Gastroesophageal sphincter (tissue), 4 donors: Measurements from ENCODE around the gene TFE3. TPM values are rescaled to one million over a fixed set of nuclear protein-coding genes. Genes with fewer than 3 reads are reported as not detected.

Experiments
- ATAC-seq: fragments of 150-250 bp; one replicate; pipeline ENCODE4 v1.9.1; 2016; ENCODE audit warnings: mild to moderate bottlenecking, moderate library complexity
- H3K27ac ChIP-seq, 4 donors: fragments of 200-600 bp; sonication (generic) in 3 of 4; 1 replicate in 3 of 4; 2 replicates in 1 of 4; pipeline ENCODE4 v1.5.1; 2016 to 2019
- H3K27me3 ChIP-seq: fragments of 200-600 bp; sonication (generic); one replicate; pipeline ENCODE4 v1.5.1; 2019
- H3K36me3 ChIP-seq, 2 donors: fragments of 200-600 bp; sonication (generic); one replicate each; pipeline ENCODE4 v1.5.1; 2019; ENCODE audit warnings: control low read depth in 1 of 2
- H3K4me1 ChIP-seq, 3 donors: fragments of 200-600 bp; sonication (generic); 1 replicate in 2 of 3; 2 replicates in 1 of 3; pipeline ENCODE4 v1.5.1; 2016 to 2019; ENCODE audit warnings: control low read depth in 2 of 3
- H3K4me3 ChIP-seq, 2 donors: fragments of 200-600 bp; sonication (generic); one replicate each; pipeline ENCODE4 v1.5.1; 2019; ENCODE audit warnings: mild to moderate bottlenecking in 1 of 2, moderate library complexity in 1 of 2
- H3K9me3 ChIP-seq, 3 donors: fragments of 200-600 bp; sonication (generic); one replicate each; pipeline ENCODE4 v1.5.1; 2017 to 2019; ENCODE audit warnings: control low read depth in 2 of 3
- EP300 ChIP-seq: sonication (generic); formaldehyde crosslinking; IDR thresholded peaks from one replicate; pipeline ENCODE4 v1.6.1; 2017; ENCODE audit warnings: antibody characterized with exemption, mild to moderate bottlenecking
- POLR2A ChIP-seq, 2 donors: fragments of 450-650 bp; IDR thresholded peaks; one replicate each; pipeline ENCODE4 v1.6.1; 2017; ENCODE audit warnings: antibody characterized with exemption in 2 of 2, mild to moderate bottlenecking in 2 of 2, moderate library complexity in 1 of 2
- POLR2AphosphoS5 ChIP-seq: sonication (generic); formaldehyde crosslinking; IDR thresholded peaks from one replicate; pipeline ENCODE4 v1.6.1; 2017; ENCODE audit warnings: antibody characterized with exemption
- WGBS, 2 donors: methylation state at CpG; one replicate each; pipeline ENCODE4 v1.1.5; 2018; ENCODE audit warnings: low coverage in 1 of 2; 5-methylcytosine and 5-hydroxymethylcytosine counted together
- total RNA-seq, 4 donors: library from RNA; depleted of rRNA; stranded (reverse); fragments of >200 nt; gene quantifications; one replicate each; pipeline ENCODE4 v1.1.0, GENCODE V29; 2016
- TF ChIP-seq, protein P1 (sequence below), 4 experiments: fragments of 200-600 bp in 2 of 4; fragments of 450-650 bp in 2 of 4; sonication (generic) in 1 of 4; IDR thresholded peaks; one replicate each; pipeline ENCODE4 v1.5.1; 2017 to 2019; ENCODE audit warnings: antibody characterized with exemption in 4 of 4, mild to moderate bottlenecking in 2 of 4, moderate library complexity in 2 of 4

The TFE3 gene
- total RNA-seq, 4 donors from 2014 or later: 85.8 to 165 (median 107) TPM

DNA sequence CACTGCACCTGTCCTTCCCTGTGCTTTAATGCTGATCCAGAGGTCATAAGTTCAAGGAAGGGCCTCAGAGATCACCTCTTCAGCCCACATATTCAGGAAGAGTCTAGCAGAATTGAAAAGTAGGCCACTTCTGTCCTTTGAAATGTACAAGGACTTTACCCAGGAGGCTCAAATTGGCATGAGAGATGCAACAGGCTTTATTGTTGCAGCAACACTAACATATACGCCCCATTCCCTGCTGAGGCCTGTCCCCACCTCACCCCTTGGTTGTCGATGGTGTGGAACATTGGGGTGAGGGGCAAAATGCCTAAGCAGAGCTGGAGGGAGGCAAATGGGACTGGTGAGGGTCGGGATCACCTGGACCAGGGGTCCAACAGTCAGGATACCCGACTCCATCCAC lies 27.8 kb upstream of the TFE3 start:
- no peaks in the 10 kb centered on the region for H3K27me3 ChIP-seq
- TF ChIP-seq POLR2AphosphoS5 (no peak), EP300 (no peak), POLR2A (IDR thresholded peaks at IDR 0.05) (no peak)
- TF ChIP-seq, protein P1, sequence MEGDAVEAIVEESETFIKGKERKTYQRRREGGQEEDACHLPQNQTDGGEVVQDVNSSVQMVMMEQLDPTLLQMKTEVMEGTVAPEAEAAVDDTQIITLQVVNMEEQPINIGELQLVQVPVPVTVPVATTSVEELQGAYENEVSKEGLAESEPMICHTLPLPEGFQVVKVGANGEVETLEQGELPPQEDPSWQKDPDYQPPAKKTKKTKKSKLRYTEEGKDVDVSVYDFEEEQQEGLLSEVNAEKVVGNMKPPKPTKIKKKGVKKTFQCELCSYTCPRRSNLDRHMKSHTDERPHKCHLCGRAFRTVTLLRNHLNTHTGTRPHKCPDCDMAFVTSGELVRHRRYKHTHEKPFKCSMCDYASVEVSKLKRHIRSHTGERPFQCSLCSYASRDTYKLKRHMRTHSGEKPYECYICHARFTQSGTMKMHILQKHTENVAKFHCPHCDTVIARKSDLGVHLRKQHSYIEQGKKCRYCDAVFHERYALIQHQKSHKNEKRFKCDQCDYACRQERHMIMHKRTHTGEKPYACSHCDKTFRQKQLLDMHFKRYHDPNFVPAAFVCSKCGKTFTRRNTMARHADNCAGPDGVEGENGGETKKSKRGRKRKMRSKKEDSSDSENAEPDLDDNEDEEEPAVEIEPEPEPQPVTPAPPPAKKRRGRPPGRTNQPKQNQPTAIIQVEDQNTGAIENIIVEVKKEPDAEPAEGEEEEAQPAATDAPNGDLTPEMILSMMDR (IDR thresholded peaks at IDR 0.05): no peak
- 81% methylated on average over 2 of the region's 4 CpGs; no CpG with 5 or more reads in 1 of the 2 donors for WGBS, 2 donors
- H3K4me1 ChIP-seq: peaks cover 0 to 24% (median 0%) of the 10 kb centered on the region in 3 donors
- no peak overlapping the region for H3K4me3 ChIP-seq
- peak overlapping the region in 1 of 4 donors; percentile 47 for H3K27ac ChIP-seq
- H3K9me3 ChIP-seq: no peaks in the 10 kb centered on the region
- H3K36me3 ChIP-seq: peaks cover 0 to 25% of the 10 kb centered on the region in 2 donors
- no peak for ATAC-seq

DNA sequence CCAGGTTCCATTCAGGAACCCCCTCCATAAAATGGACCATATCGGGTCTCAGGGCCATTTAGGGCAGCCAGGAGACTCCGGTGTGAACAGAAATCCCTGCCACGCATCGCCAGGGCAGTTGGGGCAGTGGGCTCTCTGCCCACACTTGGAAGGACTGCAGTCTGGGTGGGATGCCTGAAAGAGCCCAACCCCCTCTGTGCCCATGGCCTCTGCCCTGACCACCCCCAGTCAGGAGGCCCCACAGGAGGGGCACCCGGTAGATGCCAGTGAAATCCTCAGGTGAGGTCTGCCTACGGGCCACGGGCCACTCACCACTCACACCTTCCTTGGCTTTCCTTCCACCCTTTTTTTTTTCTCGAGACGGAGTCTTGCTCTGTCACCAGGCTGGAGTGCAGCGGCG lies 25.9 kb upstream of the TFE3 start:
- no peaks in the 10 kb centered on the region for H3K27me3 ChIP-seq
- TF ChIP-seq POLR2A (IDR thresholded peaks at IDR 0.05) (no peak), EP300 (no peak), POLR2AphosphoS5 (no peak)
- TF ChIP-seq, protein P1 (IDR thresholded peaks at IDR 0.05): no peak
- H3K27ac ChIP-seq: no peak overlapping the region
- no peak overlapping the region for H3K4me3 ChIP-seq
- no CpG with 5 or more reads among the region's 11 CpGs for WGBS, 2 donors
- H3K9me3 ChIP-seq: no peaks in the 10 kb centered on the region
- H3K4me1 ChIP-seq: peaks cover 0 to 17% (median 0%) of the 10 kb centered on the region in 3 donors
- ATAC-seq: no peak
- H3K36me3 ChIP-seq: peaks cover 0 to 28% of the 10 kb centered on the region in 2 donors

DNA sequence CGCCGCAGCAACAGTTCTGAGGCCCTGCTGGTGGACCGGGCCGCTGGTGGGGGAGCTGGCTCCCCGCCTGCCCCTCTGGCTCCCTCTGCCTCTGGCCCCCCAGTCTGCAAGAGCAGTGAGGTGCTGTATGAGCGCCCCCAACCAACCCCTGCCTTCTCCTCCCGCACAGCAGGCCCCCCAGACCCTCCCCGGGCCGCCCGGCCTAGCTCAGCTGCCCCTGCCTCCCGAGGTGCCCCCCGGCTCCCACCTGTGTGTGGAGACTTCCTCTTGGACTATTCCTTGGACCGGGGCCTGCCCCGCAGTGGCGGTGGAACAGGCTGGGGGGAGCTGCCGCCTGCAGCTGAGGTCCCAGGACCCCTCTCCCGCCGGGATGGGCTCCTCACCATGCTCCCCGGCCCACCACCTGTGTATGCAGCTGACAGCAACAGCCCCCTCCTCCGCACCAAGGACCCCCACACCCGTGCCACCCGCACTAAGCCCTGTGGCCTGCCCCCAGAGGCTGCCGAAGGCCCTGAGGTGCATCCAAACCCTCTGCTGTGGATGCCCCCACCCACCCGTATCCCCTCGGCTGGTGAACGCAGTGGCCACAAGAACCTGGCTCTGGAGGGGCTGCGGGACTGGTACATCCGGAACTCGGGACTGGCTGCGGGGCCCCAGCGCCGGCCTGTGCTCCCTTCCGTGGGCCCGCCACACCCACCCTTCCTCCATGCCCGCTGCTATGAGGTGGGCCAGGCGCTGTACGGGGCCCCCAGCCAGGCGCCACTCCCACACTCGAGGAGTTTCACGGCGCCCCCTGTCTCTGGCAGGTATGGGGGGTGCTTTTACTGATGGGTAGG lies 24.3 kb upstream of the TFE3 start:
- no CpG with 5 or more reads among the region's 41 CpGs for WGBS, 2 donors

DNA sequence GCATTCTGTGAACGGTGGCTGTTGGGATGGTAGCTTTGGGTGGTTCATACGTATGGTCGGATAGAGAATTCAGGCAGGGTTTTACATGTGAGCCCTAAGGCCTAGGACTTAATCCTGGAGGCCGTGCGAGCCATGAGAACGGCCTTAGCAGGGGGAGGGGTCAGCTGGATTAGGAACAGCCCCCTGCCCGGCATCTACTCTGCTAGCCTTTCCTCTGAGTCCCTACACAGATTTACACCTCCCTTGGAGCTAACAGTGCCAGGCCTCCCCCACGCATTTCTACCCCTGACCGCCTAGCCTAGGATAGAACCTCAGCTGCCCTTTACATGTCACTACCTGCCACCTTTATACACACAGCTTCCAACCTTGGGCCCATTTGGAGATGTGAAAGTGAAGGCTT lies 23.5 kb upstream of the TFE3 start:
- no peak for ATAC-seq
- no peaks in the 10 kb centered on the region for H3K9me3 ChIP-seq
- no peak overlapping the region for H3K27ac ChIP-seq
- H3K27me3 ChIP-seq: no peaks in the 10 kb centered on the region
- no peaks in the 10 kb centered on the region for H3K4me1 ChIP-seq
- 72% methylated on average over 7 of the region's 9 CpGs; no CpG with 5 or more reads in 1 of the 2 donors for WGBS, 2 donors
- peaks cover 0 to 44% of the 10 kb centered on the region in 2 donors for H3K36me3 ChIP-seq
- TF ChIP-seq EP300: no peak
- no peak overlapping the region for H3K4me3 ChIP-seq

More for the DNA sequence above, 24.3 kb upstream of the TFE3 start:
- no peak for TF ChIP-seq EP300
- TF ChIP-seq, protein P1 (IDR thresholded peaks at IDR 0.05): no peak
- no peak for TF ChIP-seq POLR2AphosphoS5
- no peak for TF ChIP-seq POLR2A (IDR thresholded peaks at IDR 0.05)
- ATAC-seq: no peak
- Histone ChIP-seq H3K4me3 (no peak overlapping the region), H3K27me3 (no peaks in the 10 kb centered on the region), H3K27ac (no peak overlapping the region), H3K4me1 (peaks cover 0 to 6% (median 0%) of the 10 kb centered on the region in 3 donors), H3K36me3 (peaks cover 0 to 36% of the 10 kb centered on the region in 2 donors), H3K9me3 (no peaks in the 10 kb centered on the region)

DNA sequence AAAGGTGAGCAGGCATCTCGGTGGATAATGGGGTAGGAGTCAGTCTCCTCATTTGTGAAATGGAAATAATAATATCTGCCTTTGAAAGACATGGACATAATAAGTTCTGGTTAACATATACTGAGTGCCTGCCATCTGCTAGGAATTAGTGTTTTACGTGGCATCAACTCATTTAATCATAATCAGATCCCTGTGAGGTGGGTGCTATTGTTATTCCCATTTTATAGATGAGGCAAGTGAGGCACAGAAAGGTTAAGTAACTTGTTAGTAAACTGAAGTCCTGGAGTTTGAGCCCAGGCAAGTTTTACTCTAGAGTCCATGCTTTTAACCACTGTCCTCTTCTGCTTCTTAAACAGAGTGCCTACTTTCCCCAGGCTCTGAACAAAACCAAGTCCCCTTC lies 23.1 kb upstream of the TFE3 start:
- no peak overlapping the region for H3K27ac ChIP-seq
- WGBS, 2 donors: 73 to 83% methylated on average over 2 of the region's 2 CpGs
- ATAC-seq: no peak
- no peak overlapping the region for H3K4me3 ChIP-seq
- no peaks in the 10 kb centered on the region for H3K27me3 ChIP-seq
- no peaks in the 10 kb centered on the region for H3K4me1 ChIP-seq
- H3K36me3 ChIP-seq: peaks cover 0 to 45% of the 10 kb centered on the region in 2 donors
- TF ChIP-seq POLR2AphosphoS5 (no peak), POLR2A (IDR thresholded peaks at IDR 0.05) (no peak), EP300 (no peak)
- TF ChIP-seq, protein P1 (IDR thresholded peaks at IDR 0.05): no peak
- H3K9me3 ChIP-seq: no peaks in the 10 kb centered on the region
